ENCODE measurements around the gene HPS4.
"Not testable (repeated sequence)": the region's sequence is repeated elsewhere in the genome, so short reads cannot be mapped to it uniquely, and the experiment has no call there.

Gene HPS4

DNA sequence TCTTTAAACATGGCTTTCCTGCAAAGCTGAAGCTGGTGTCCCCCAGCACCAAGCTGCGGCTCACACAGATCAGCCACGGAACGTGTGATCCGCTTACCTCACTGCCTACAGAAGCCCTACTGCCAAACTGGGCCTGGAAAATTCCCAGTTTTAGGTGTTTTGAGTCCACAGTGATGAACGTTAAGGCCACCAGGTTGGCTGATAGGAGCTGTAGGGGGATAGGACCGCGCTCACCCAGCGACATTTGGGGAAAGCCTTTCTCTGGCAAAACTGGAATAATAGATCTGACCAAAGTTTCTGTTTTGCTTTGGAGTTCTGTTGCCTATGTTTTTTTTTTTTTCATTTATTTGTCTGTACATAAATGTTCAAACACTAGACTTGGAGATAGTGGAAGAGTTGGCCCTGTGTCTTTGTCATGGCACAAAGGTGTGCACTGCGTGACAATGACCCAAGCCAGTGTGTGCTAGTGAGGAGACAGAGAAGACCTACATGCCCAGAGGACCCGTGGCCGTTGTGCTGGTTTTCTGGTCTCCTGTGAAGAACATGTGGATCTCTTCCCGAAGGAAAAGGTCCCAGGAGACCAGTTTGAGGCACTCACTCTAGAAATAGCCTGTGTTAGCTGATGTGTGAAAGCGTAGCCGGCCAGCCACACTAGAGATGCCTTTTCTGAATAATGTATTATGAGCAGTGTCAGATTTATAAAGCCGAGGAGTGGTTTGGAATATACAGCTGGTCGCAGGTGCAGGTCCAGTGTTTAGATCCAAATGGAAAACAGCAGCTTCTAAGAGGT, 39.5 kb downstream of the HPS4 start:
- DNase-seq (ENCODE audit: low spot score), result no peak

DNA sequence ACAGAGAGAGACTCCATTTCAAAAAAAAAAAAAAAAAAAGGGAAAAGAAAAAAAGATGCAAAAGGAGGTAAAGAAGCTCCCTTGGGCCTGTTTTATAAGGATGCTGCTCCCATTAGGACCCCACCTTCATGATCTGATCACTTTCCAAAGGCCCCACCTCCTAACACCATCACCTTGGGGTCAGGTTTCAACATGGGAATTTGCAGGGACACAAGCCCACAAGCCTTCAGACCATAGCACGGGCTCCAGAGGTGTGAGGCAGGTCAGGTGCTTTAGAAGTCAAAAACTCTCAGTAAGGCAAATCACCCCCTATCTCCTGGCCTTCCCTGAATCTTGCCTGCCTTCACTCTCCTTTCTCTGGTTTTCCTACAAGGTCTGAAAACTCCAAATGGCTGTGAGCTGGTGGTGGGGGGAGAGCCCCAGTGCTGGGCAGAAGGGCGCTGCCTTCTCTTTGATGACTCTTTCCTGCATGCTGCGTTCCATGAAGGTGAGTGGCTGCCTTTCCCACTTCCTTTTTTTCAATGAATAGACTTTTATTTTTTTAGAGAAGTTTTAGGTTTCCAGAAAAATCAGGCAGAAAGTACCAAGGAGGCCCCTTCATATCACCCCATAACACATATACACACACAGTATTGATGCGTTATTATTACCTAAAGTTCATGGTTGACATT, 41.4 kb downstream of the HPS4 start:
- DNase-seq (ENCODE audit: low spot score), result no peak

DNA sequence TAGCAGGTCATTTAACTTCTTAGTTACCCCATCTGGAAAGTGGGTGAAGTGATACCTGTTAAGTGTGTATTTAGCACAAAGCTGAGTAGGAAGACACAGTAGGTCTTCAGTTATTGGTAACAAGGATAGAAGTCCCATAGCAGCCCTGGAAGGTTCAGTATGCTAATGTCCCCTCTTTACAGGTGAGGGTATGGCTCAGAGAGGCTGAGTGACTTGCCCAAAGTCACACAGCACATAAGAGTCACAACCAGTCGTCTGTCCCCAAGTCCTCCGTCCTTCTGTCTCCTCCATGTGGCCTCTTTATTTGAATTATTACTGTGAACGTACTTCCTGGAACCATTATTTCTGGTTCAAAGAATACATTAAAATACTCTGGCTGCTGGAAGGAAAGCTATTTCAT, 44.0 kb downstream of the HPS4 start:
- DNase-seq (ENCODE audit: low spot score), result no peak

DNA sequence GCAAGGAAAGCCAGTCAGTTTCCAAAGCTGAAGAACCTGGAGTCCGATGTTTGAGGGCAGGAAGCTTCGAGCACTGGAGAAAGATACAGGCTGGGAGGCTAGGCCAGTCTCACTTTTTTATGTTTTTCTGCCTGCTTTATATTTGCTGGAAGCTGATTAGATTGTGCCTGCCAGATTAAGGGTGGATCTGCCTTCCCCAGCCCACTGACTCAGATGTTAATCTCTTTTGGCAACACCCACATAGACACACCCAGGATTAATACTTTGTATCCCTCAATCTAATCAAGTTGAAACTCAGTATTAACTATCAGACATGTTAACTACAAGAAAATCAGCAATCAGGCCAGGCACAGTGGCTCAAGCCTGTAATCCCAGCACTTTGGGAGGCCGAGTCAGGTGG, 44.8 kb downstream of the HPS4 start:
- not testable (repeated sequence) for DNase-seq (ENCODE audit: low spot score)

DNA sequence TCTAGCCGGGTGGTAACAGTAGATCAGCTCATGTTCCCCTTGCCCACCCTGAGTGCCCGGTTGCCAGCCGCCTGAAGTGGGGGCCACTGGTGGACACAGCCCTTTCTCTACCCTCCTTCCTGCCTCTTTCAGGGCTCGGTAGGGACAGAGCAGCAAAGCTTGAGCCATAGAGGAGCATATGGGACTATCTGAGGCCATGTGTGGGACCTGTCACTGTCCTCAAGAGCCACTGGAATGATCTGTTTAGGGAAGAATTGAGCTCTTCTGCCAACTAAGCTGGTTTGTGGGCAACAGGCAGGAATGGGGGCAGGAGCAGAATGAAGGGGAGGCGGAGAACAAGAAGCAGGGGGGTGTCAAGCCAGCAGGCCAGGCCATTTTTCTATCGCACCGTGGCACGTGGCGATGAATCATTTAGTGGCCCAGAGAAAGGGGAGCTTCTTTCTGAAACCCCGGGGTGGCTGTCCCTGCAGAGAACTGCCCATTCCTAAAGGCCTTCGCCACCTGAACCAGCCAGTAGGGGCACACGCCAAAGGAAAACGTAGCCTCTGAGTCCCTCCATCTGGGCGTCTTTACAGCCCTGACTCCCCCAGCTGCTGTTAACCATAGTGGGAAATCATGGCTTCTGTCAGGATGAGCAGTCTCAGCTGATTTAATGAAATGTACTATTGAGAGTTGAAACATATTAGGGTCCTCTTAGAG, 45.7 kb downstream of the HPS4 start:
- DNase-seq (ENCODE audit: low spot score), result no peak

DNA sequence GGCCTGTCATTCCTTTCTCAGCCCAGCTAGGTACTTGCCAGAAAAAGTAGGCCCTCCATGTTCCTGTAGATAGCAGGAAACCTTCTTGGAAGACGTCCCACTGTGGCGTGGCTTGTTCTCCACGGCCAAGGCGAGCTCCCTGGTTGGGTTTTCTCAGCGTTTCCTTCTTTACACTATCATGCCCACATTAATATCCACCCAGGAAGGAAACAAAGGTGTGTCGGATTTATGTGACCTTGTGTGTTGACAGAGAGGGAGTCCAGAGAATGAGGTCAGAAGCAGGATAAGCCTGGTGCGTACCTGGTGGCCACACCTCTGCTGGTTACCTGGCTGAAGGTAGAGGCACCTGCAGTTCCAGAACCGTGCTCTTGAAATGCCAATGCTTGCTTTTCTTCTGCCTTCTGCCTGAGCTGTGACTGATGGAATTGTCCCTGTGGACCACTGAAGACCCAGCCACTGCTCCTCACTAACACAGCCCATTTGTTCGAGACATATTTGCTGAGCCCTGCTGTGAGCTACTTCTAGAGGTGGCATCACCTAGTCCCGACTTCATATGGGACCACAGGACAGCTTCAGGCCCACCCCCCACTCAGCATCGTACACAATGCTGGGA, 46.6 kb downstream of the HPS4 start:
- no peak for DNase-seq (ENCODE audit: low spot score)

DNA sequence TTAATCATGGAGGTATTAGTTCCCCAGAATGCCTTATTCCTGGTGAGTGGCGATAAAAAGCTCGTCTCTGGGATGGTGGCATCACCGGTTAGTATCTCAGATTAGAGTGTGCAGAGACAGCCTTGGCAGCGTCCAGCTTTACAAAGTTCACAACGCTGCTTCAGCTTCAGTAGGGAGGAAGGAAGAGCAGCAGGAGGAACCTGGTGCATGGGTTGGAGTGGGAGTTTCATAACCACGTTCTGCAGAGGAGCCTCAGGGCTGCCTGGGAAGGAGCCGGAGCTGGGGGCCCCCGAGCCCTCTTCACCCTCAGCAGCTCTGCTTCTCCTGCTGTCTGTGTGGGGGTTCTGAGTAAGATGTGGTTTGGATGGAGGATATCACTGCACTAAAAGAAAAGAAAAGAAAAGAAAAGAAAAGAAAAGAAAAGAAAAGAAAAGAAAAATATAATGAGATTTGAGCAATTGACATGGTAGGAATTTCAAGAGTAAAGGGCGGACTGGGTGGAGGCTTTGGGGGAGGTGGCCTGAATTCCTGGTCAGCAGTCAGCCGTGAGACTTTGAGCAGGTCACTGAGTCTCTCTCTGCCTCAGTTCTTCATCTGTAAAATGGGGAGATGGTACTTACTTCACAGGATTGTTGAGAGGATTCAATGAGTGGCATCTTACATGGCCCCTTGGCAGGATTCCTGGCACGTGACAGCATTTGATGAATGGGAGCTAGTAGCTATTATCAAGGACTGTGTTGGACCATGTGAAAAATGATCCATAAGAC, 48.1 kb downstream of the HPS4 start:
- no peak for DNase-seq (ENCODE audit: low spot score)

DNA sequence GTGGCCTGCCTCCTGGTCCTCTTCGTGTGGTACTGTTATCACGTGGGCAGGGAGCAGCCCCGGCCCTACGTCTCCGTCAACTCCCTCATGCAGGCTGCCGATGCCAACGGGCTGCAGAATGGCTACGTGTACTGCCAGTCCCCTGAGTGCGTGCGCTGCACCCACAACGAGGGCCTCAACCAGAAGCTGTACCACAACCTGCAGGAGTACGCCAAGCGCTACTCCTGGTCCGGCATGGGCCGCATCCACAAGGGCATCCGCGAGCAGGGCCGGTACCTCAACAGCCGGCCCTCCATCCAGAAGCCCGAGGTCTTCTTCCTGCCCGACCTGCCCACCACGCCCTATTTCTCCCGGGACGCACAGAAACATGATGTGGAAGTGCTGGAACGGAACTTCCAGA, 49.8 kb downstream of the HPS4 start:
- no peak for DNase-seq (ENCODE audit: low spot score)

DNA sequence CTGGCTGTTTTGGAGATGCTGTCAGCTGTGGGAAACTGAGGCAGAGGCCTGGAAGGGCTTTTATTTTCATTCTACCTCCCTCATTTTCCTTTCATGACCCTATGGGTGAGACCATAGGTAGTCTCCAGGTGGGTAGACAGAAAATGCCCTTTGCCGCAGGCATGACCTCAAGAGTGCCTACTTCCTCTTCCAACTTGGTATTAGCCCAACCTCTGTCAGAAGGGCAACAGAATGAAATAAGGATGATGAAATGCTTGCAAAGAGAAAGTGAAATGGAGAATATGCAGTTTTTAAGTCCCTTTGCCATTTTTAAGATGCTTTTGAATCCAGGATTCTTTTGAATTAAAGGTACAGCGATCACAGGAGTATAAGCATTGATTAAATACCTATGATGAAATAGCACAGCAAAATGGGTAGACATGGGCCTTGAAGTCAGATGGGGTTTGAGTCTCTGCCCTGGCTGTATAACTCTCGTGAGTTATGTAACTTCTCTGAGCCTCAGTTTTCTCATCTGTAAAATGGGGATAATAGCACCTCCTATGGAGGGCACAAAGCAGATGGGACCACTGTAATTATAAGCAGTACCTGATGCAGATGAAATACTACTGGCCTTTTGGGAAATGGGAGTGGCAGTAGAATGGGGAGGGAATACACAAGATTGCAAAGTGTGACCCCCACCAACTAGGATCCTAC, 50.8 kb downstream of the HPS4 start:
- no peak for DNase-seq (ENCODE audit: low spot score)

DNA sequence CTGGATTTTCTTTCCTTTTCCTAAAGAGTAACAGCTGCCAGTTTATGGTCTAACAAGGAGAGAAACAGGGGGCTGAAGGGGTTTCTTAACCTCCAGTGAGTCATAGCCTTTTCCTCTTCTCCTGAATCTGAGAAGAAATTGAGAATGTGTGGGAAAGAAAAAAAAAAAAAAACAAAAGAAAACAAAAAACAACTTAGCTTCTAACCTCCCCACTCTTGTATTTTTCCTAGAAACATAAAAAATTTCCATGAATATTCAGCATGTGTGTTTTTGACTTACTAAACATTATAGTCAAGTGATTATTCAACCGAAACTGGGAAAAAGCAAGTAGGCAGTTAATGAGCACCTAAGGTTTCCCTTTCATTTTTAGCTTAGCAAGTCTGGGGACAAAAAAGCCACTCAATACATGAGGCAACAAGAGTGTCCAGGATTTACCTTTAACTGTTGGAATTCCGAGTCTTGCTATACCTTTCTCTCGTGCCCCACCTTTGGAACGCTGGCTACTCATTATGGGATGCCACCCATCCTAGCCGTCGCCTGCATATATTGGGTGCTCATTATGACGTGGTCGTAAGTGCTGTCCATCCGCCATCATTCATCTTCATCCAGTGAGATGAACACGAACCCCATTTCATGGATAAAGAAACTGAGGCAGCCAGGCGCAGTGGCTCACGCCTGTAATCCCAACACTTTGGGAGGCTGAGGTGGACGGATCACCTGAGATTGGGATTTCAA, 52.2 kb downstream of the HPS4 start:
- DNase-seq (ENCODE audit: low spot score), result no peak

DNA sequence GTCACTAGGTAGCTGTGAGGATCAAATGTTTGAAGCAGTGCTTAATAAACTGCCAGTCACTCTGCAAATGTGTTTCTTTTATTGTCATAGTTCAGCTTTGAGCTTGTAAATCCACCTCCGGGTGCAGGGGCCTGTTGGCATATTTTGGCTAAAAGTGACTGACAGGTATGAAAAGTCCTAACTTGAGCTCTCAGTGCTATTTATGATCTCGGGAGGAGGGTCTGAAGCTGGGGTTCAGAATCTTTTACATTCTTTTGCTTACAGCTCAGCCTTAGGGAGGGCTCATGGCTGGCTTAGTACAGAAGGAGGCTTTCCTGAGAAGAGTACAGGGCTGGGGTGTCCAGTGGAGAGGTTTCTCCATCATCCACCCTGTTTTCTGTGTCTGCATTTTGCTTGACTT, 53.0 kb downstream of the HPS4 start:
- no peak for DNase-seq (ENCODE audit: low spot score)

DNA sequence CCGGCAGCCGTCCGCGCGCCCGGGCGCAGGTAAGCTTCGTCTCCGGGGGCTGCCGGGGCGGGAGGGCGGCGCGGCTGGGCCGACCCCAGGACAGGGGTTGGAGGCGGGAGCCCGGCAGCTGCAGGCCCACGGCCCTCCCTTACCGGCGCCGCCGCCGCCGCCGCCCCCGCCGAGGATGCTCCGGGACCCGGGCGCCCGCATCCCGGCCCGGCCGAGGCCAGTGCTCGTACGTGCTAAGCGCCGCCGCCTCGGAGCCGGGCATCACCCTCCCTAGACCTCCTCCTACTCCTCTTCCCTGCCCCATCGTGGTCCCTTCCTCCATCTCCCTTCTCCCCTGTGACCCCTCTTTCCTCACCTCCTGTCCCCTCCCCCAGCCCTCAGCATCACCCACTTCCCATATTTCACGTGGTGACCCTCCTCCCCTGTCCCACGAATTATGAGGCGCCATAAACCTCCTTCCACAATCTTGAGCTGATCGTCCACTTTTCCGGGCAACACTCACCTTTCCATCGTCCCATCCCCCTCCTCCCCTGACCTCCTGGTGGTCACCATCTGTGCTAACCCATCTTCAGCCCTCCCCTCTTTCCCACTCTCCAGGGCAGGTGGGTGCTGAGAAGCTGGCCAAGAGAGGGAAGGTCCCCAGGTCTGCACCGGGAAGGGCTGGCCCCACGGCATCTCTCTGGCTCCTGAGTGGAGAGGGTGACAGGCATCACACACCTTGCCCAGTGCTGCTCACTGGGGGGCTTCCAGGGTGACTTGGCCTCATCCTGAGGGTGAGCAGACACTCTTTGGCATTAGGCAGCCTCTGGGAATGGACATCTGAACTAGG, 53.9 kb downstream of the HPS4 start:
- peak; percentile 11 for DNase-seq (ENCODE audit: low spot score)

DNA sequence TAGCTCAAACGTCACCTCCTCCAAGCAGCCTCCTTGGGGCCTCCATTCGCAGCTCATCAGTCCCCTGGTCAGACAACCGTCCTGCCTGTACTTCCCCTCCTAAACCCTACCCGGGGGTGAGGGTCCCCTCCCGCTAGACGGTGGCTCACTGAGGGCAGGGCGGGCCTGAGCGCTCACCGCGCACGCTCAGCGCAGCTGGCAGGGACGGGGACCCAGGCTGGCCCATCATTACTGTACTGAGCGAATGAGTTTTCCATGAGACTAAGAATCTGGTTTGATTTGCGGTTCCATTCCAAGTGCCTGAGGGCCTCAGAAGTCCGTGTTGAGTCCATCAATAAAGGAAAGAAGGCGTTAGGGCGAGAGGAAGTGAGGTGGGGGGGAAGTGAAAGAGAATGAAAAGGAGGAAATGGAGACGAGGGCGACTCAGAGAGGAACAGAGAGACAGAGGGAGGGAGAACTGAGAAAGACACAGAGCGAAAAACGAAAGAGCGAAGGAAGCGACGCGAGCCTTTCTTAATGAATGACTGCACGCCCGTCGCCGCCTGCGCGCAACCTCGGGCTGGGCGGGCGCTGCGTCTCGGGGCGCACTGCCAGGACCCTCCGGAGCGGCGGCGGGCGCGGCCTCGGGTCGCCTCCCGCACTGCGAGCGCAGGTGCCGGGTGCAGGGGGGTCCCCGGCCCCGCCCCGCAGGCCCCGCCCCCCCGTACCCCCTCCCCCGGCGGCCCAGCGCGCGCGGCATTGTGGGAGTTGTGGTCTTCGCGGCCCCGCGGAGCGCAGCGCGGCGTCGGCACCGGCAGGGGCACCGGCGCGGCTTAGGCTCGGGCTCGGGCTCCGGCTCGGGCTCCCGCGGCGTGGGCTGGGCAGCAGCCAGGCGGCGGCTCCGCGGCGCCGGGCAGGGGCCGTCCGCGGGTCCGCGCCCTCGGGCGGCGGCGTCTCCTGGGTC, 54.8 kb downstream of the HPS4 start, which contains the start of gene ASPHD2:
Gene ASPHD2, plus strand, starts transcription at position 746 of the 943 bp plus-strand sequence. CDS start 4,356 bp downstream, outside the sequence.
- peak; percentile 60 for DNase-seq (ENCODE audit: low spot score)

DNA sequence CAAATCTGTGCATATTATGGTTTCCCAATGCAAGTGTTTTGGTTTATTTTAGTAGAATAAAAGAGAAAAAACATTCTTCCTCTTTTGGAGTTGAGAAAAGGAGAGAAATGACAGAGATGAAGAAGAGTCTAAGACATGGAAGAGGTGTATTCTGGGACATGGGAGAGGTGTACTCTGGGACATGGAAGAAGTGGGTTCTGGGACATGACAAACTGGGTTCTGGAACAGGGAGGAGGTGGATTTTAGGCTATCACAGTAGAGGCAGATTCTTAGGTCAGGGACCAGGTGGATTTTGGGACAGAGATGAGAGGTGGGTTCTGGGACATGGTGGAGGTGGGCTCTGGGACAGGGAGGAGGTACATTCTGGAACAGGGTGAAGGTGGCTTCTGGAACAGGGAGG, 56.7 kb downstream of the HPS4 start:
- no peak for DNase-seq (ENCODE audit: low spot score)

DNA sequence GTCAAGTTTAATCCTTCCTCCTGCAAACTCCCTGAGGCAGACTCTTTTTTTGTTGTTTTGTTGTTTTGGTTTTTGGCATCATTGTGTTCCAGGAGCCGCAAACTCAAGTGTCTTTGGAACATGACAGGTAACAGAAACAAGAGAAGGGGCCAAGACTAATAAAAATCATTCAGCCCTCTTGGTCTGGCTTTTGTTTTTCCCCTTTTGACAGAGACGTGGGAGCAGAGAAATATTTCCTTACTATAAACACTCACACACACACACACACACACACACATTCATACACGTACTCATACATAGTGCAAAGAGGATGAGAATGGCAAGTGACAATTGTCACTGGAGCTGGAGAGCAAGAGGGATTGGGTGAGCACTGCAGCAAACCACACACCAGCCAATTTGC, 65.0 kb downstream of the HPS4 start:
- DNase-seq (ENCODE audit: low spot score), result no peak

DNA sequence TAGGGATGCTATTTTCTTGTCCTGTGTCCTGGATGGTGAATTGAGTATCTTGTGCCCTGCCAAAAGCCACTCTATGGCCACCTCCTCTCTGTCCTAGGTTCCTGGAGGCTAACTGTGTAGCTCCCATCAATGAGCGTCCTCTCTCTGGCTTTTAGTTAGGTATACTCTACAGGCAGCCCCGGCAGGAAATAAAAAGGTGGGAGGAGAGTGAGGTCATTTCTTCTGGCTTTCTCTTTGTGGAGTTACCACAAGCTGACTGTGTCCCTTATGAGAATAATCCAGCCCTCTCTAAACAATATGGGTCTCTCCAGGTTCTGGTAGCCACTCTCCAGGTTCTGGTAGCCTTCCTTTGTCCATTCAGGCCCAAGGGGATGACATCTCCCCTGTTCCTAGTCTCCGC, 66.2 kb downstream of the HPS4 start:
- DNase-seq (ENCODE audit: low spot score), result no peak

DNA sequence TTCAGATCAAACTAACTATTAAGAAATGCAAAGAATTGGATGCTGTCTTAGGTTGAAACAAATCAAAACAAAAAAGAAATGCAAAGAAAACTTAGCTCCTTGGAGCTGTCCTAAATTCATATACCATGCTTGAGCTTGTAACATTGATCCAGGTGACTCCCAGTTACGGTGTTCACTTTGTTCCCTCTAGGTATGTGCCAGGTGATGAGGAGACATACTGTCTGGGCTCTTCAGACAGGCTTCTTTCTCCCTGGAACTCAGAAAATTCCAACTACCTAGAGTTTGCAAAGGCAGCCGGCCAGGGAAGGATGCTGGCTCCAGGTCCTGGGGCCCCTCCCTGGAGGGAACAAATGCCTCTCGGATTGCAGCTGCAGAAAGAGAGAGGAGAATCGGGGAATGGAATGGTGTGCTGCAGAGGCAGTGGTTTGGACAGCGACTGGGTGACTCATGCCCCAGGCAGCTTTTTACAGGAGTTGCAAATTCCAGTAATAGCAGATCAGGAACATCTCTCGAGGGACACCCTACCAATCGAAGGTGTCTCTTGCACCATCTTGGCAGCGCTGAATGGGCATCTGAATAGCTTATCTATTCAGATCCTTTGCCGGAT, 66.8 kb downstream of the HPS4 start:
- no peak for DNase-seq (ENCODE audit: low spot score)

DNA sequence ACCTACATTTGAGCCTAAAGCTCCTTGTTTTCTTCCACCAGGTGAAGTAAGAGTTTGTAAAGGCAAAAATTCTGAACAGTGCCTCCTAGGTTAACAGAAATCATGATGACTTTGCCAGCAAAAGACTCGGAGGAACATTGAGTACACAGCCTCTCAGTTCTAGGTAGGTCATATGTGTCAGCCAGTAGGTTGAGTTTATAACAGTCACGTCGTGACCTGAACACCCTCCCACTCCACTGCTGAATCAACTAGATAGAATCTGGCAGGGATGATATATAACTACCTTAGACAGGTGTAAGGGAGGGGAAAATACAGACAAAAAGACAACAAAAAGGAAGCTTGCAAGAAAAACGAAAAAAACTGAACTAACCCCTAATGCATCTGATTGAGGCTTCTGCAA, 67.3 kb downstream of the HPS4 start:
- DNase-seq (ENCODE audit: low spot score), result no peak
